T-cell (primary cell): Measurements from ENCODE around the gene CXCR2. TPM values are rescaled to one million over a fixed set of nuclear protein-coding genes. Genes with fewer than 3 reads are reported as not detected.
"Not testable (repeated sequence)": the region's sequence is repeated elsewhere in the genome, so short reads cannot be mapped to it uniquely, and the experiment has no call there.

Source experiments
- ATAC-seq, 4 experiments: fragments of 200-7000 bp in 3 of 4; fragments of 150-1000 bp in 1 of 4; cut with Tn5 transposase; replicated peaks in 1 of 4; 1 replicate in 3 of 4; 2 replicates in 1 of 4; pipeline ENCODE4 v1.10.0; 2021; ENCODE audit warnings: moderate library complexity in 3 of 4, mild to moderate bottlenecking in 2 of 4, moderate number of reproducible peaks in 1 of 4
- CTCF ChIA-PET, 2 donors: fragments of 300-600 bp; sonication (Branson Sonifier 250); formaldehyde crosslinking; loops; one replicate each; lab custom pipeline; 2022; ENCODE audit warnings: antibody characterized with exemption in 2 of 2; lab: Charles Lee
- POLR2A ChIA-PET, 2 donors: fragments of 300-600 bp; sonication (Branson Sonifier 250); formaldehyde crosslinking; loops; one replicate each; lab custom pipeline; 2022; ENCODE audit warnings: antibody characterized with exemption in 2 of 2; lab: Charles Lee
- DNase-seq, 35 experiments: peaks; one replicate each; pipeline versions ENCODE4 v3.0.0 to v3.0.0-alpha.2; 2013 to 2023
- H3K27ac ChIP-seq: one replicate; pipeline ENCODE4 v1.5.1; 2013; ENCODE audit warnings: low read length
- H3K27me3 ChIP-seq, 2 experiments: replicated peaks in 1 of 2; 1 replicate in 1 of 2; 2 replicates in 1 of 2; pipeline versions ENCODE4 v1.6.1 to v1.7.0; 2013; ENCODE audit warnings: low read length in 1 of 2, mixed read lengths in 1 of 2; ENCODE audit not compliant: control insufficient read depth in 2 of 2, insufficient read depth in 2 of 2; ENCODE audit errors: extremely low read depth in 1 of 2
- H3K36me3 ChIP-seq, 2 donors: 1 replicate in 1 of 2; 2 replicates in 1 of 2; pipeline versions ENCODE4 v1.6.1 to v1.7.0; 2013; ENCODE audit warnings: low read length in 1 of 2; ENCODE audit not compliant: control insufficient read depth in 2 of 2, insufficient read depth in 1 of 2; ENCODE audit errors: extremely low read depth in 1 of 2
- H3K4me1 ChIP-seq, 2 experiments: 1 replicate in 1 of 2; 2 replicates in 1 of 2; pipeline versions ENCODE4 v1.6.1 to v1.7.0; 2013; ENCODE audit warnings: low read length in 2 of 2, mixed read lengths in 1 of 2; ENCODE audit not compliant: insufficient read depth in 2 of 2, control insufficient read depth in 1 of 2; ENCODE audit errors: extremely low read depth in 1 of 2
- H3K4me3 ChIP-seq, 2 donors: 1 replicate in 1 of 2; 2 replicates in 1 of 2; pipeline versions ENCODE4 v1.5.1 to v1.7.0; 2013; ENCODE audit warnings: mild to moderate bottlenecking in 2 of 2, low read length in 1 of 2, moderate library complexity in 1 of 2; ENCODE audit not compliant: control insufficient read depth in 1 of 2; ENCODE audit errors: extremely low read depth in 1 of 2
- H3K9me3 ChIP-seq: 2 replicates; pipeline ENCODE4 v1.7.0; 2013
- H3K27ac Mint-ChIP-seq, 2 donors: one replicate each; pipeline ENCODE4 v1.8.0; 2020 to 2021; ENCODE audit warnings: mild to moderate bottlenecking in 2 of 2, mixed read lengths in 2 of 2
- H3K27me3 Mint-ChIP-seq, 2 donors: one replicate each; pipeline ENCODE4 v1.8.0; 2021 to 2022; ENCODE audit warnings: mixed read lengths in 2 of 2
- H3K36me3 Mint-ChIP-seq: one replicate; pipeline ENCODE4 v1.8.0; 2021; ENCODE audit warnings: mixed read lengths
- H3K4me1 Mint-ChIP-seq, 3 donors: one replicate each; pipeline ENCODE4 v1.8.0; 2020 to 2022; ENCODE audit warnings: mixed read lengths in 3 of 3, mild to moderate bottlenecking in 1 of 3
- H3K4me3 Mint-ChIP-seq, 3 donors: one replicate each; pipeline ENCODE4 v1.8.0; 2020 to 2022; ENCODE audit warnings: mild to moderate bottlenecking in 3 of 3, mixed read lengths in 3 of 3, moderate library complexity in 3 of 3
- H3K9me3 Mint-ChIP-seq, 3 donors: one replicate each; pipeline ENCODE4 v1.8.0; 2020 to 2022; ENCODE audit warnings: mixed read lengths in 3 of 3
- WGBS: methylation state at CpG from one replicate; pipeline ENCODE4 v1.1.5; 2013; ENCODE audit warnings: missing lambda C conversion rate; ENCODE audit not compliant: insufficient coverage; 5-methylcytosine and 5-hydroxymethylcytosine counted together
- total RNA-seq, 35 experiments: library from RNA in 6 of 35; stranded (reverse) in 6 of 35; fragments of 120-200 nt in 1 of 35; gene quantifications; one replicate each; pipeline versions ENCODE4 v1.2.1 to v1.2.4 and lab custom pipeline; 2013 to 2026

Gene CXCR2
- total RNA-seq, 5 donors from 2014 or later (not counting 1 experiment from before 2014, with no cell fraction given): 0.46 to 0.56 (median 0.54) TPM; not detected in 2

DNA sequence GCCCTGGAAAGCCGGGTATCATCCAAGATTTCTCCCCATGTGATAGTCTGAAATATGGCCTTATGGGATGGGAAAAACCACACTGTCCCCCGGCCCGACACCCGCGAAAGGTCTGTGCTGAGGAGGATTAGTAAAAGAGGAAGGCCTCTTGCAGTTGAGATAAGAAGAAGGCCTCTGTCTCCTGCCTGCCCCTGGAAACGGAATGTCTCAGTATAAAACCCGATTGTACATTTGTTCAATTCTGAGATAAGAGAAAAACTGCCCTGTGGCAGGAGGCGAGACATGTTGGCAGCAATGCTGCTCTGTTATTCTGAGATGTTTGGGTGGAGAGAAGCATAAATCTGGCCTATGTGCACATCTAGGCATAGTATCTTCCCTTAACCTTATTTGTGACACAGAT lies 30.0 kb upstream of the CXCR2 start:
- Mint-ChIP-seq H3K36me3 (no peaks in the 10 kb centered on the region), H3K27ac (no peak overlapping the region), H3K9me3 (no peaks in the 10 kb centered on the region), H3K4me3 (no peak overlapping the region), H3K27me3 (peaks cover 6 to 10% of the 10 kb centered on the region in 2 donors), H3K4me1 (no peaks in the 10 kb centered on the region)
- H3K4me1 ChIP-seq: no peaks in the 10 kb centered on the region
- CTCF ChIA-PET: no interaction called here
- no peaks in the 10 kb centered on the region for H3K9me3 ChIP-seq
- POLR2A ChIA-PET: no interaction called here
- 66% methylated on average over 6 of the region's 8 CpGs for WGBS
- no peak for DNase-seq
- H3K27me3 ChIP-seq: peaks cover 0 to 7% of the 10 kb centered on the region in 2 experiments
- H3K27ac ChIP-seq: no peak overlapping the region
- H3K4me3 ChIP-seq: no peak overlapping the region
- H3K36me3 ChIP-seq: no peaks in the 10 kb centered on the region
- ATAC-seq: no peak

GRCh38 chr2:218097975-218098374 lies 27.9 kb upstream of the CXCR2 start:
- no peak overlapping the region for H3K27ac ChIP-seq
- Mint-ChIP-seq H3K27ac (no peak overlapping the region), H3K4me3 (no peak overlapping the region), H3K9me3 (no peaks in the 10 kb centered on the region), H3K36me3 (no peaks in the 10 kb centered on the region), H3K27me3 (peaks cover 3 to 13% of the 10 kb centered on the region in 2 donors), H3K4me1 (no peaks in the 10 kb centered on the region)
- POLR2A ChIA-PET: no interaction called here
- no CpG with 5 or more reads among the region's 3 CpGs for WGBS
- no peak overlapping the region for H3K4me3 ChIP-seq
- no peaks in the 10 kb centered on the region for H3K27me3 ChIP-seq
- CTCF ChIA-PET: no interaction called here
- DNase-seq (no peak), ATAC-seq (no peak)
- no peaks in the 10 kb centered on the region for H3K36me3 ChIP-seq
- H3K9me3 ChIP-seq: no peaks in the 10 kb centered on the region
- H3K4me1 ChIP-seq: no peaks in the 10 kb centered on the region

- Mint-ChIP-seq H3K9me3 (peaks cover 4 to 12% (median 9%) of the 10 kb centered on the region in 3 donors), H3K27me3 (peaks cover 60% of the 10 kb centered on the region in 2 donors)
- H3K4me1 Mint-ChIP-seq, H3K36me3 Mint-ChIP-seq, H3K27me3 ChIP-seq, H3K4me3 ChIP-seq, H3K9me3 ChIP-seq, H3K27ac Mint-ChIP-seq, H3K36me3 ChIP-seq, DNase-seq, CTCF ChIA-PET, H3K27ac ChIP-seq, ATAC-seq, POLR2A ChIA-PET, H3K4me1 ChIP-seq, H3K4me3 Mint-ChIP-seq: not testable (repeated sequence)
- WGBS: 80% methylated on average over 5 of the region's 7 CpGs
Observed at GRCh38 chr2:218108834-218109233, 17.0 kb upstream of the CXCR2 start.

DNA sequence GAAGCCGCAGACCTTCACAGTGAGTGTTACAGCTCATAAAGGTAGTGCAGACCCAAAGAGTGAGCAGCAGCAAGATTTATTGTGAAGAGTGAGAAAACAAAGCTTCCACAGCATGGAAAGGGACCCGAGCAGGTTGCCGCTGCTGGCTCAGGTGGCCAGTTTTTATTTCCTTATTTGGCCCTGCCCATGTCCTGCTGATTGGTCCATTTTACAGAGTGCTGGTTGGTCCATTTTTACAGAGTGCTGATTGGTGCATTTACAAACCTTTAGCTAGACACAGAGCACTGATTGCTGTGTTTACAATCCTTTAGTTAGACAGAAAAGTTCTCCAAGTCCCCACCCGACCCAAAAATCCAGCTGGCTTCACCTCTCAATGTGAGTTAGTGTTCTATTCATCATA lies 4.0 kb upstream of the CXCR2 start:
- CTCF ChIA-PET, POLR2A ChIA-PET: not testable (repeated sequence)

GRCh38 chr2:218122286-218122685 lies 3.5 kb upstream of the CXCR2 start:
- H3K4me3 Mint-ChIP-seq, H3K36me3 ChIP-seq, H3K9me3 ChIP-seq, H3K27ac Mint-ChIP-seq, CTCF ChIA-PET, ATAC-seq, H3K4me1 Mint-ChIP-seq, DNase-seq, POLR2A ChIA-PET, H3K36me3 Mint-ChIP-seq, H3K4me3 ChIP-seq, H3K4me1 ChIP-seq, H3K27ac ChIP-seq: not testable (repeated sequence)
- H3K27me3 Mint-ChIP-seq: peaks cover 15 to 26% of the 10 kb centered on the region in 2 donors
- peaks cover 0 to 30% of the 10 kb centered on the region in 2 experiments for H3K27me3 ChIP-seq
- peaks cover 8 to 28% (median 21%) of the 10 kb centered on the region in 3 donors for H3K9me3 Mint-ChIP-seq

More for the DNA sequence above, 4.0 kb upstream of the CXCR2 start:
- not testable (repeated sequence) for H3K4me1 Mint-ChIP-seq, H3K27ac ChIP-seq, H3K4me3 ChIP-seq, H3K4me1 ChIP-seq, H3K36me3 Mint-ChIP-seq, H3K36me3 ChIP-seq, H3K4me3 Mint-ChIP-seq, H3K9me3 ChIP-seq, H3K27ac Mint-ChIP-seq, ATAC-seq, DNase-seq
- peaks cover 15 to 26% of the 10 kb centered on the region in 2 donors for H3K27me3 Mint-ChIP-seq
- WGBS: 85% methylated on average over 3 of the region's 4 CpGs
- peaks cover 0 to 28% of the 10 kb centered on the region in 2 experiments for H3K27me3 ChIP-seq
- peaks cover 8 to 30% (median 23%) of the 10 kb centered on the region in 3 donors for H3K9me3 Mint-ChIP-seq

DNA sequence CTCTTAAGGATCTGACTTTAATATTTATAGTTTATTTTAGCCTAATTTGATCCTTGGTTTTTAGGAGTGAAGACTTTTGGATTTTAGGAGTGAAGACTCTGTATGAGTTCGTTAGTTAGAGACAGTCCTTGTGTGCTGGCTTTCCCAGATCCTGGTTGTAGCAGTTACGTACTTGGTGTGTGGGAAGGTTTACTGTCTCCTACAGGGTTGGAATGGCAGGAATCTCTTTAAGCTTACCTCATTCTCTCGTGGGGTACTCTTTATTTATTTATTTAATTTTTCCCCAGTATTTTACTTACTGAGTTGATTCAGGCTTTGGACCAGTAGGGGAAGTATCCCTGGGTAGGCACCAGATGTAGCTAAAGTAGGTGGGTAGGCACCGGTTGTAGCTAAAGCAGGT lies 1.8 kb upstream of the CXCR2 start:
- Mint-ChIP-seq H3K36me3 (no peaks in the 10 kb centered on the region), H3K27ac (no peak overlapping the region), H3K4me1 (peaks cover 8 to 9% (median 9%) of the 10 kb centered on the region in 3 donors), H3K4me3 (no peak overlapping the region), H3K9me3 (peaks cover 5 to 24% (median 12%) of the 10 kb centered on the region in 3 donors), H3K27me3 (peaks cover 23 to 26% of the 10 kb centered on the region in 2 donors)
- ChIA-PET POLR2A (no interaction called here), CTCF (interaction anchor here in 1 of 2 donors (0.5 kb wide), 1 partner anchor 331 kb away, joined by 5 read pairs; no protein-coding TSS in a partner anchor)
- Histone ChIP-seq H3K9me3 (no peaks in the 10 kb centered on the region), H3K36me3 (no peaks in the 10 kb centered on the region), H3K4me1 (peaks cover 0 to 6% of the 10 kb centered on the region in 2 experiments), H3K4me3 (no peak overlapping the region), H3K27me3 (peaks cover 0 to 32% of the 10 kb centered on the region in 2 experiments), H3K27ac (no peak overlapping the region)
- ATAC-seq: no peak
- no peak for DNase-seq
- 100% methylated on average over 1 of the region's 4 CpGs for WGBS
